Thyroid gland (tissue), 4 donors: Measurements from ENCODE around the gene HOXC9. TPM values are rescaled to one million over a fixed set of nuclear protein-coding genes. Genes with fewer than 3 reads are reported as not detected.

Source experiments
- DNase-seq, 2 donors: peaks; one replicate each; pipeline ENCODE4 v3.0.0-alpha.2; 2019
- H3K27ac ChIP-seq, 3 donors: fragments of 200-600 bp; sonication (generic); 1 replicate in 2 of 3; 2 replicates in 1 of 3; pipeline ENCODE4 v1.5.1; 2016 to 2019; ENCODE audit warnings: mild to moderate bottlenecking in 1 of 3, moderate library complexity in 1 of 3
- H3K27me3 ChIP-seq: fragments of 200-600 bp; sonication (generic); one replicate; pipeline ENCODE4 v1.5.1; 2019
- H3K36me3 ChIP-seq, 2 donors: fragments of 200-600 bp; sonication (generic); one replicate each; pipeline ENCODE4 v1.5.1; 2016 to 2019
- H3K4me1 ChIP-seq, 2 donors: fragments of 200-600 bp; sonication (generic); one replicate each; pipeline ENCODE4 v1.5.1; 2017 to 2019
- H3K4me3 ChIP-seq, 3 donors: fragments of 200-600 bp; sonication (generic); replicated peaks in 1 of 3; 1 replicate in 2 of 3; 2 replicates in 1 of 3; pipeline ENCODE4 v1.5.1; 2016; ENCODE audit warnings: mild to moderate bottlenecking in 1 of 3
- H3K9me3 ChIP-seq: fragments of 200-600 bp; sonication (generic); one replicate; pipeline ENCODE4 v1.5.1; 2017
- CTCF ChIP-seq, 6 experiments: fragments of 200-600 bp in 3 of 6; fragments of 450-650 bp in 3 of 6; sonication (generic) in 3 of 6; IDR thresholded peaks; one replicate each; pipeline ENCODE4 v1.5.1; 2016 to 2019; ENCODE audit warnings: antibody characterized with exemption in 6 of 6, mild to moderate bottlenecking in 2 of 6, inconsistent platforms in 1 of 6, moderate library complexity in 1 of 6
- POLR2A ChIP-seq, 2 donors: fragments of 450-650 bp; IDR thresholded peaks; one replicate each; pipeline ENCODE4 v1.6.1; 2017; ENCODE audit warnings: antibody characterized with exemption in 2 of 2, mild to moderate bottlenecking in 2 of 2, moderate library complexity in 1 of 2
- WGBS, 2 donors: methylation state at CpG; one replicate each; pipeline ENCODE4 v1.1.5; 2017; 5-methylcytosine and 5-hydroxymethylcytosine counted together
- intact Hi-C: fragments of 100-400 bp; cut with DNase I; formaldehyde crosslinking; loops from one replicate; pipeline ENCODE4 v1.15.1; 2023
- total RNA-seq, 4 donors: library from RNA; depleted of rRNA; stranded (reverse); fragments of >200 nt; gene quantifications; one replicate each; pipeline ENCODE4 v1.2.3, GENCODE V29; 2016

The HOXC9 gene
- total RNA-seq, 4 donors from 2014 or later = 0.22 to 0.27 TPM; not detected in 2

DNA sequence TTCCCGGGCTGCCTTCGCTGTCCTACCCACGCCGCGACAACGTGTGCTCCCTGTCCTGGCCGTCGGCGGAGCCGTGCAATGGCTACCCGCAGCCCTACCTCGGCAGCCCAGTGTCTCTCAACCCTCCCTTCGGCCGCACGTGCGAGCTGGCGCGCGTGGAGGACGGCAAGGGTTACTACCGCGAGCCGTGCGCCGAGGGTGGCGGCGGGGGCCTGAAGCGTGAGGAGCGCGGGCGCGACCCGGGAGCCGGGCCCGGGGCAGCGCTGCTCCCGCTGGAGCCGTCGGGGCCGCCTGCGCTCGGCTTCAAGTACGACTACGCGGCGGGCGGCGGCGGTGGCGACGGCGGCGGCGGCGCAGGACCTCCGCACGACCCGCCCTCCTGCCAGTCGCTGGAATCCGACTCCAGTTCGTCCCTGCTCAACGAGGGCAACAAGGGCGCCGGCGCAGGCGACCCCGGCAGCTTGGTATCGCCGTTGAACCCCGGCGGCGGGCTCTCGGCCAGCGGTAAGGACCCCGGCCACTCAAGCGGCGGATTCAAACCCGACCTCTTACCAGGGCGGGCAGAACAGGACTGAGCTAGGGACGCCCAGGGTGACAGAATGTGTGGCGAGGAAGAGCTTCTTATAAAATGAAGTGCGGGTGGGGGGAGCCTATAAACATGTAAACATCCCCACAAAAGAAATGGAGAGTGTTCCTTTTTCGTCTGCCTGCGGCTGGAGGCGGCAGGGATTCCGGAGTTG lies 44.8 kb upstream of the HOXC9 start:
- Histone ChIP-seq H3K27me3 (peaks cover 81% of the 10 kb centered on the region), H3K4me3 (no peak overlapping the region), H3K4me1 (peaks cover 5 to 14% of the 10 kb centered on the region in 2 donors), H3K27ac (no peak overlapping the region), H3K36me3 (no peaks in the 10 kb centered on the region), H3K9me3 (no peaks in the 10 kb centered on the region)
- 4% methylated on average over 29 to 59 of the region's 86 CpGs for WGBS, 2 donors
- no peak for TF ChIP-seq CTCF (IDR thresholded peaks at IDR 0.05)
- no peak for TF ChIP-seq POLR2A (IDR thresholded peaks at IDR 0.05)
- intact Hi-C loops = no loop called here
- no peak for DNase-seq

- Histone ChIP-seq H3K4me3 (no peak overlapping the region), H3K27me3 (peaks cover 81% of the 10 kb centered on the region), H3K27ac (no peak overlapping the region), H3K4me1 (peaks cover 5 to 16% of the 10 kb centered on the region in 2 donors), H3K36me3 (no peaks in the 10 kb centered on the region), H3K9me3 (no peaks in the 10 kb centered on the region)
- intact Hi-C loops = no loop called here
- no peak for DNase-seq
- no peak for TF ChIP-seq POLR2A (IDR thresholded peaks at IDR 0.05)
- no peak for TF ChIP-seq CTCF (IDR thresholded peaks at IDR 0.05)
- 6 to 7% methylated on average over 10 of the region's 10 CpGs for WGBS, 2 donors
These were observed 44.1 kb upstream of the HOXC9 start for GRCh38 chr12:53955776-53956250.

DNA sequence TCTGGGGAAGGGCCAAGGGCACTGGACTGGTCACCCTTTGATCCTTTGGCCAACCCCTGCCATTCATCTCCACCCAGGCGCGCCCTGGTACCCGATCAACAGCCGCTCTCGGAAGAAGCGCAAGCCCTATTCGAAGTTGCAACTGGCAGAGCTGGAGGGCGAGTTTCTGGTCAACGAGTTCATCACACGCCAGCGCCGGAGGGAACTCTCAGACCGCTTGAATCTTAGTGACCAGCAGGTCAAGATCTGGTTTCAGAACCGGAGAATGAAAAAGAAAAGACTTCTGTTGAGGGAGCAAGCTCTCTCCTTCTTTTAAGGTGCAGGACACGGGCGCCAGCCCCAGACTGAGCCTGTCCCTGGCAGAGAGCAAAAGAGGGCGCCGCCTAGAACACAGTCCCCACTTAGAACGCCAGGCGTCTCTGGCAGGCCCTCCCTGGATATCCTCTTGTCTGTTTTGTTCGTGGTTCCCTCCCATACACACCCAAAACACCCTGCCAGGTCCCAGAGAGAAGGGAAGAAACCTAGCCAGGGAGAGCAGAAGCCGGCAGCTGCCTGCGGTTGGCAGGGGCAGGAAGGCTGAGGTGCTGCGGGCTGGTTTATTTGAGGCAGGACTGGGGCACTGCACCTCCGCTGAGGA lies 43.6 kb upstream of the HOXC9 start:
- TF ChIP-seq CTCF (IDR thresholded peaks at IDR 0.05) (no peak), POLR2A (IDR thresholded peaks at IDR 0.05) (no peak)
- Histone ChIP-seq H3K27ac (no peak overlapping the region), H3K4me1 (peaks cover 5 to 19% of the 10 kb centered on the region in 2 donors), H3K9me3 (no peaks in the 10 kb centered on the region), H3K27me3 (peaks cover 81% of the 10 kb centered on the region), H3K4me3 (no peak overlapping the region), H3K36me3 (no peaks in the 10 kb centered on the region)
- intact Hi-C loops = no loop called here
- no peak for DNase-seq
- 7 to 10% methylated on average over 25 of the region's 25 CpGs for WGBS, 2 donors

DNA sequence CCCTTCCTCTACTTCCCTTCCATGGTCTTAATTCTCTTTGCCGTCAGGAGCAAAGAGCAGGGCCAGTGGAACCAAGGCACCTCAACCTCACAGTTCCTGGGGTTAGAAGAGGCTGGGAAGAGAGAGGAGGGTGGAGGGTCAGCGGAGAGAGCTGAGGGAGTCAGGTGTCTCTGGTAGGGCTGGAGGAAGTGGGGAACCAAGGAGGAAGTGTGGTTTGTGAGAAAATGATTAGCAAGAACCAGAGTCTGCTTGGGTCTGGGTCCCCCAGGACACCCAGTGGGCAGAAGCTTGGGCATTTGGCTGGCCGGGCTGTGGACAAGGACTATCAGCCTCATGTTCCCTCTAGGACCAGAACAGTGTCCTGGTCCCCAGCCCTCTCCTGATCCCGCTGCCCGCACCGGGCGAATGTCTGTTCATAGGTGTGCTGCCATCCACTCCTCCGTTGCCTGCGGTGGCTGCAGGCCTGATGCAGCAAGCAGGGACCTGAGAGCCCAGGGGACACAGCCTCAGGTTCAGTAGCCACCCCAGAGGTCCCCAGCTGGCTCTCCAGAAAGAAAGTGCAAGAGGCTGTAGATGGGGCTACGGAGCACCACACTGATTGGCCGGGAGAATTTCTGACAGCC lies 42.9 kb upstream of the HOXC9 start:
- intact Hi-C loops = no loop called here

More for the DNA sequence above, 42.9 kb upstream of the HOXC9 start:
- H3K4me1 ChIP-seq = peaks cover 5 to 17% of the 10 kb centered on the region in 2 donors
- H3K27ac ChIP-seq = no peak overlapping the region
- DNase-seq = no peak
- H3K9me3 ChIP-seq = no peaks in the 10 kb centered on the region
- 11 to 12% methylated on average over 8 to 9 of the region's 11 CpGs for WGBS, 2 donors
- no peak overlapping the region for H3K4me3 ChIP-seq
- TF ChIP-seq CTCF (IDR thresholded peaks at IDR 0.05) (no peak), POLR2A (IDR thresholded peaks at IDR 0.05) (no peak)
- H3K27me3 ChIP-seq = peaks cover 84% of the 10 kb centered on the region
- H3K36me3 ChIP-seq = no peaks in the 10 kb centered on the region
